ENCODE data around the gene SVOPL.

Gene SVOPL

DNA sequence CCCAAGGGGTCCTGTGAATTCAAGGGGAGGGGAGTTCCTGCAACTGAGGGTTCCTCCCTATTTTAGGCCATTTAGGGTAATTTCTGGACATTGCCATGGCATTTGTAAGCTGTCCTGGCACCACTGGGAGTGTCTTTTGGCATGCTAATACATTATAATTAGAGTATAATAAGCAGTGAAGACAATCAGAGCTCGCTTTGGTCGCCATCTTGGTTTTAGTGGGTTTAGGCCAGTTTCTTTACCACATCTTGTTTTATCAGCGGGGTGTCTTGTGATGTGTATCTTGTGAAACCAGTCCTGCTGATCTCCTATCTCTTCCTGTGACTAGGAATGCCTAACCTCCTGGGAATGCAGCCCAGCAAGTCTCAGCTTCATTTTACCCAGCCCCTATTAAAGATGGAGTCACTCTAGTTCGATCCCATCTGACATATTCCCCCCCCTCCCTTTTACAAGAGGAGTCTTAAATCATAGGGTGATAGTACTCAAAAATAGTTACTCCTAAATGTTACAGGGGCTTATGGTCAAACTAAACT, 43.2 kb downstream of the SVOPL start:
- DNase-seq: no peak

DNA sequence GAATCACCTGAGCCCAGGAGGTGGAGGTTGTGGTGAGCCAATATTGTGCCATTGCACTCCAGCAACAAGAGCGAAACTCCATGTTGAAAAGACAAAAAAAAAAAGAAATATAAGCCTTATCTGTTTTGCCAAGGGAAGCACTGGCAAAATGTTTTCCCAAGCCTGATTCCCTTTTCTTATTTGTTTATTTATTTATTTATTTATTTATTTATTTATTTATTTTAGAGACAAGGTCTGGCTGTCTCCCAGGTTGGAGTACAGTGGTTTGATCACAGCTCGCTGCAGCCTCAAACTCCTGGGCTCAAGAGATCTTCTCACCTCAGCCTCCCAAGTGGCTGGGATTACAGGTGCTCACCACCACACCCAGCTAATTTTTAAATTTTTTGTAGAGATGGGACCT, 44.2 kb downstream of the SVOPL start:
- DNase-seq: no peak

DNA sequence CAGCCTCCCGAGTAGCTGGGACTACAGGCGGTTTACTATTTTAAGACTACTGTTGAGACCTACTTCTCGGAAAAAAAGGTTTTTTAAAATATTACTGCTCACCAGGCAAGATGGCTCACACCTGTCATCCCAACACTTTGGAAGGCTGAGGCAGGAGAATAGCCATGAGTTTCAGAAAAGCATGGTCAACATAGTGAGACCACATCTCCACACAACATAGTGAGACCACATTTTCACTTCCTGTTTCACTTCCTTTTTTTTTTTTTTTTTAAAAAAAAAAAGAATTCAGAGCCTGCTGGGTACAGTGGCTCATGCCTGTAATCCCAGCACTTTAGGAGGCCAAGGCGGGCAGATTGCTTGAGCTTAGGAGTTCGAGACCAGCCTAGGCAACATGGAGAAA, 46.5 kb downstream of the SVOPL start:
- no peak for DNase-seq

DNA sequence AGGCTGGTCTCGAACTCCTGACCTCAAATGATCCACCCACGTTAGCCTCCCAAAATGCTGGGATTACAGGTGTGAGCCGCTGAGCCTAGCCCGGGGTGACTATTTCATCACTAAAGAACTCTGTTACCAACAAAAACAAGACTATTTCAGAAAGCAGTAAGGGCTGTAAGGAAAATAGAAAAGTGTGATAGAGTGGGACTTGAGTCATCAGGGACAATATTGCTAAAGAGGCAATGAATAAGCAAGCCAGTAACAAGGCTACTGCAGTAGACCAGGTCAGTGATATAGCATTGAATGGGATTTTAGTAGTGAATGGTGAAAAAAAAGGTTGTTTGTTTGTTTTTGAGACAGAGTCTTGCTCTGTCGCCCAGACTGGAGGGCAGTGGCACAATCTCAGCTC, 51.7 kb downstream of the SVOPL start:
- no peak for DNase-seq

GRCh38 chr7:138645284-138645683, 55.9 kb downstream of the SVOPL start:
- DNase-seq: no peak

- no peak for DNase-seq
These were observed 68.1 kb downstream of the SVOPL start for GRCh38 chr7:138632826-138633602.

DNA sequence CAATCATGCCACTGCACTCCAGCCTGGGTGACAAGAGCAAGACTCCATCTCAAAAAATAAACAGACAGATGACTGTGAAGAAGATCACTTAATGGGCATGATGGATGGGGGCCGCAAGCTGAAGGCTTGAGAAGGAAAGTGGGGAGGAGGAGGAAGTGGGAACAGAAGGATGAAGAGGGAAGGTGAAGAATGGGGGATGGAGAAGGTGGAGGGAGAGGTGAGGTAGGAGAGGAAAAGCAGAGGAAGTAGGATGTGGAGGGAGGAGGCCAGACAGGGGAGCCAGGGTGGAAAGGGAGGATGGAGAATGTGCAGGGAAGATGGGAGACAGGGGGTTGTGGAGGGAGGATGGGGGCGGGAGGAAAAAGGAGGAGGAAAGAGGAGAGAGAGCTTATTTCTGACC, 68.8 kb downstream of the SVOPL start:
- DNase-seq: no peak

GRCh38 chr7:138630059-138630610, 71.0 kb downstream of the SVOPL start:
- no peak for DNase-seq

- DNase-seq: no peak
These were observed 73.8 kb downstream of the SVOPL start for GRCh38 chr7:138627361-138627760.

DNA sequence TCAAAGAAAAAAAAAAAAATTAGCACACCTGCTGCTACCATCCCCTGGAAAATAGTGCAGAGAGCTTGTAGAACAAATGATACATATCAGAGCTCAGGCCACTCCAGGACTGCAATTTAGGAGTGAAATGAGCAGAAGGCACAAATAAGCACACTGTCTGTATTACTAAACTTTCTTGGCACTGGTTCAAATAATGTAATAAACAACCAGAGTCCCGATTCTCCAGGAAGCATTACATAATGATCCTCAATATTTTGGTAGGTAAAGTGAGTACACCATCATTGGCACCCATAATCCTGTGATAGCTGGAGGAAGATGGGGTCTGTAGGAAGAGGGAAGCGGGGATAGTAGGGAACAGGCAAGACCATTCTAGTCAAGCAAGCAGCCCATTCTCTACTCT, 74.3 kb downstream of the SVOPL start:
- no peak for DNase-seq

GRCh38 chr7:138625849-138626230, 75.3 kb downstream of the SVOPL start:
- DNase-seq: peak in 1 of 2 experiments; percentile 17

DNA sequence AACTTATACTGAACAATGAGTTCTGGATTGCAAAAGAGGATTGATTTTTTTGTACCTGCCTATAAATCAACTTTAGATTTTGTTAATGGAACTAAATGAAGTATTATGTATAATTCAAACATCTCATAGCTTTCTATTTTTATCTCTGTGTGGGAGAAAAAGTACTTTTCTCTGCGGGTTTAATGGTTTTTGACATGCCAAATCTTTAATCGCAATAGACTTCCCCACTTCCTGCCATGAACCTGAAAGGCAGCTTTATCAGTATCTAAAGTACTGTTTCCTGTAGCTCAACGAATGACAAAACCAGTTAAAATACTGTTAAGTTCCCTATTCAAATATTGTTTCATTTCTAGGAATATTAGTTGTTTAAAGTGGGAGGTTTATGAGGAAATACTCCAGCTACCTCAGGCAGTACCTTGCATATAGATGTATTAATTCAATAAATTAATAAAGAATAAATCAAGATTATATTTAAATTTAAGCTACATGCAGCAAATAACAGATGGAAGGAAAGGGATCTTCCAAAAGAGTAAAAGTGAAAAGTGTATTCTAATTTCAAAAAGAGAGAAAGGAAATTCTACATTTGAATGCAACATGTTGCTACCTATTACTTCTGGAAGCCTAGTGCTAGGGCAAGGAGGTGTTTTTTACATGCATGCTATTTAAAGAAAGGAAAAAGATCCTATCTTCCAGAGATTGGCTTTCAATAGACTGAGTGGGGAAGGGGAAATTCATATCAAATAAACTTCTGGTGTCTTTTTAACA, 75.9 kb downstream of the SVOPL start:
- DNase-seq: no peak

GRCh38 chr7:138622841-138623240, 78.3 kb downstream of the SVOPL start:
- no peak for DNase-seq

DNA sequence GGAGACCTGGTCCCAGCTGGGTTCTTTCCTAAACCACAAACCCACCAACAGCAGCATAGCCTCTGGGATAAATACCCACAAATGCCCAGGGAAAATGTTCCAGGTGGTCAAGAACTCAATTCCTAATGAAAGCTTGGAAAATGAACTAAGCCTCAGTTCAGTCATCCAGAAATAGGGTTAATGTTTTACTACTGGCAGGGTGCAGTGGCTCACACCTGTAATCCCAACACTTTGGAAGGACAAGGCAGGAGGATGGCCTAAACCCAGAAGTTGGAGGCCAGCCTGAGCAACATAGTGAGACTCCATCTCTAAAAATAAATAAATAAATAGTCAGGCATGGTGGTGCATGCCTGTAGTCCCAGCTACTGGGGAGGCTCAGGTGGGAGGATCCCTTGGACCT, 82.2 kb downstream of the SVOPL start:
- DNase-seq: no peak

GRCh38 chr7:138618506-138618905, 82.7 kb downstream of the SVOPL start:
- DNase-seq: no peak

- DNase-seq: no peak
These were observed 85.1 kb downstream of the SVOPL start for GRCh38 chr7:138616085-138616484.

GRCh38 chr7:138613630-138614029, 87.5 kb downstream of the SVOPL start:
- DNase-seq: no peak

DNA sequence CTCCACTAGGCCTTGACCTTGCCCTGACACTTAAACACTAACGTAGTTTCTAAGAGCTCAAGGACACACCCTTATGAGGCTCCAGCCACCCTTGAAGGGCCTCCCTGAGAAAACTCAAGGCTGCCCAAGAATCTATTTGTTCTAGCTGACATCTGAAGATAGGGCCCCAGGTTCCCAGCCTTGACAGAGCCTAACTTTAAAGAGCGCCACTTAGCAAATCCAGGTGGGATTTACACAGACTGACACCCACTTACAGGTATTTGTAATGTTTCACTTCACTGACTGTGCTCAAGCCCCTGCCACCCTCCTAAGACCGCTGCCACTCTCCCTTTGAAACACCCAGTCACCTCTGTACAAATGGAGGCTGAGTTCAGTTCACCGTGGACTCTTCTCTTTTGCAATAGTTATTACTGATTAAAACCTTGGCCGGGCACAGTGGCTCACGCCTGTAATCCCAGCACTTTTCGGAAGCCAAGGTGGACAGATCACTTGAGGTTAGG, 90.4 kb downstream of the SVOPL start:
- DNase-seq: no peak

- peak; percentile 43 to 58 for DNase-seq
These were observed 92.9 kb downstream of the SVOPL start for GRCh38 chr7:138608275-138608674.

- no peak for DNase-seq
These were observed 93.7 kb downstream of the SVOPL start for GRCh38 chr7:138607216-138608126.

DNA sequence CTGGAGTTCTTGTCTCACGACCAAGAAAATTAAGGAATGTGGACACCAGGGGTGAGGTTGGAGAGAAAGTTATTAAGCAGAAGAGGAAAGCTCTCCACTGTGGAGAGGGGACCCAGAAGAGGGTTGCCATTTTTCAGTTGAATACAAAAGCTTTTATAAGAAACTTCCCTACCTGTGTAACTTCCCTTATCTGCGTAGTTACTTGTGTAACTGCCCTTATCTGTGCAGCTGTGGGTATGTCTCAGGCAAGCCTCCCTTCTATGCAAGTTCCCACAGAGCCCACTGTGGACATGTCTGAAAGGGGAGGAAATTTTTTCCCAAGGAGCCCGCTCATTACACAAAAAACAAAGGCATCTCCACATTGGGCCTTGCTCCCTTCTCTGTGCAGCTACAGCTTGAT, 94.9 kb downstream of the SVOPL start:
- DNase-seq: no peak

GRCh38 chr7:138603549-138604318, 97.4 kb downstream of the SVOPL start:
- DNase-seq: no peak
